Measurements from ENCODE around the gene ZNF761.

- TF ChIP-seq CTCF (IDR thresholded peaks at IDR 0.05; ENCODE audit: low read length), result no peak
- TF ChIP-seq EZH2 (IDR thresholded peaks at IDR 0.05; ENCODE audit: borderline replicate concordance, low read length), result no peak
These were observed 35.9 kb downstream of the ZNF761 start, which contains the start of gene ZNF813 for GRCh38 chr19:53467485-53468262.
